Kidney (tissue), 14 donors: Measurements from ENCODE around the gene PPP1R12B. TPM values are rescaled to one million over a fixed set of nuclear protein-coding genes. Genes with fewer than 3 reads are reported as not detected.
"Not testable (repeated sequence)": the region's sequence is repeated elsewhere in the genome, so short reads cannot be mapped to it uniquely, and the experiment has no call there.

ENCODE experiments used
- DNase-seq, 5 donors: peaks; one replicate each; pipeline ENCODE4 v3.0.0-alpha.2; 2013 to 2020
- FAIRE-seq: peaks from 2 replicates; lab custom pipeline; 2012; peaks lifted over from hg19 to GRCh38; lab: Jason Lieb, UNC
- H3K27ac ChIP-seq, 2 donors: one replicate each; pipeline ENCODE4 v1.7.0; 2013; ENCODE audit warnings: low read depth in 2 of 2, low read length in 2 of 2, inconsistent platforms in 1 of 2
- H3K27me3 ChIP-seq: one replicate; pipeline ENCODE4 v1.7.1; 2013; ENCODE audit warnings: low read length, inconsistent platforms; ENCODE audit not compliant: control insufficient read depth, insufficient read depth
- H3K36me3 ChIP-seq, 3 donors: one replicate each; pipeline versions ENCODE4 v1.7.0 to v1.7.1; 2013; ENCODE audit warnings: low read length in 3 of 3, control low read depth in 1 of 3, inconsistent platforms in 1 of 3; ENCODE audit not compliant: insufficient read depth in 3 of 3, control insufficient read depth in 2 of 3
- H3K4me1 ChIP-seq, 3 donors: one replicate each; pipeline versions ENCODE4 v1.7.0 to v1.7.1; 2013; ENCODE audit warnings: low read length in 3 of 3, inconsistent platforms in 1 of 3, low read depth in 1 of 3; ENCODE audit not compliant: control insufficient read depth in 2 of 3, insufficient read depth in 2 of 3
- H3K4me3 ChIP-seq, 3 donors: one replicate each; pipeline versions ENCODE4 v1.7.0 to v1.8.1; 2013; ENCODE audit warnings: low read length in 3 of 3, control low read depth in 1 of 3, inconsistent platforms in 1 of 3
- H3K9ac ChIP-seq, 3 donors: one replicate each; pipeline versions ENCODE4 v1.7.0 to v1.7.1; 2013; ENCODE audit warnings: low read length in 3 of 3, control low read depth in 1 of 3, inconsistent platforms in 1 of 3
- H3K9me3 ChIP-seq, 3 donors: one replicate each; pipeline versions ENCODE4 v1.7.0 to v1.7.1; 2013; ENCODE audit warnings: low read length in 3 of 3, control low read depth in 1 of 3, inconsistent platforms in 1 of 3; ENCODE audit not compliant: control insufficient read depth in 2 of 3, insufficient read depth in 1 of 3
- intact Hi-C: fragments of 100-400 bp; cut with DNase I; formaldehyde crosslinking; loops from one replicate; pipeline ENCODE4 v1.11.1; 2022
- polyA plus RNA-seq: library from polyadenylated mRNA; stranded (reverse); fragments of 350-450 nt; fragmentation: Illumina TruSeq; extraction: RNeasy Lipid Tissue Mini Kit (QIAGEN cat#74804); gene quantifications from one replicate; pipeline ENCODE4 v1.2.3, GENCODE V29; 2014; ENCODE audit warnings: low read depth, low replicate concordance; ENCODE audit not compliant: insufficient read depth
- total RNA-seq: library from RNA; stranded (reverse); fragmentation: NEBNext Ultra II Directional; extraction: Animal tissue kit (Norgen Biotek cat#: 25700); gene quantifications from one replicate; pipeline ENCODE4 v1.2.1, GENCODE V29; 2021
- TF ChIP-seq, protein P1 (sequence below): IDR thresholded peaks from 3 replicates; pipeline ENCODE4 v1.5.1; 2012; ENCODE audit warnings: mild to moderate bottlenecking, moderate library complexity, borderline replicate concordance; ENCODE audit not compliant: insufficient read depth; ENCODE audit errors: extremely low read depth
- donor health status: control.
- donor health status: control.
- donor health status: control.
- donor health status: control.
- donor health status: control.
- donor health status: DM: yes; HTN: yes; CAD: no.
- donor health status: Normal renal cell carcinoma (clear cell type).

PPP1R12B gene
- total and polyA plus RNA-seq, 2 donors from 2014 or later = 5.7 to 40.0 TPM

DNA sequence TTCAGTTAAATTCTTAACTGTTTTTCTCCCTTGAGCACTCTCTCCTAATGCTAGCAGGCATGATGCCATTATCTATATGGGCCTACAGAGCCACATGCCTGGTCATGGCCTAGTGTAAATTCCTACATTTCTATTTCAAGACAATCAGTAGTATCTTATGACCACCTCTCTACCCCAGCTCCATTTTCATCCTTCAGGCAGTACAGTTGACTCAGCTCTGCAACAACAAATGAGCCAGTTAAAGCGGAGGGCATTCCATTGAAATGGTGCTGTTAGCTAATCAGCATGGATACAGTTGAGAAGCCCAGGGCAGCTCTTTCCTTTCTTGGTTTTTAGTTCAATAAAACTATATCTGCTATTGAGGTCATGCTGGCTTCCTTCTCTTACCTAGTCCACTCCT is 150.0 kb downstream of the PPP1R12B start:
- TF ChIP-seq, protein P1, sequence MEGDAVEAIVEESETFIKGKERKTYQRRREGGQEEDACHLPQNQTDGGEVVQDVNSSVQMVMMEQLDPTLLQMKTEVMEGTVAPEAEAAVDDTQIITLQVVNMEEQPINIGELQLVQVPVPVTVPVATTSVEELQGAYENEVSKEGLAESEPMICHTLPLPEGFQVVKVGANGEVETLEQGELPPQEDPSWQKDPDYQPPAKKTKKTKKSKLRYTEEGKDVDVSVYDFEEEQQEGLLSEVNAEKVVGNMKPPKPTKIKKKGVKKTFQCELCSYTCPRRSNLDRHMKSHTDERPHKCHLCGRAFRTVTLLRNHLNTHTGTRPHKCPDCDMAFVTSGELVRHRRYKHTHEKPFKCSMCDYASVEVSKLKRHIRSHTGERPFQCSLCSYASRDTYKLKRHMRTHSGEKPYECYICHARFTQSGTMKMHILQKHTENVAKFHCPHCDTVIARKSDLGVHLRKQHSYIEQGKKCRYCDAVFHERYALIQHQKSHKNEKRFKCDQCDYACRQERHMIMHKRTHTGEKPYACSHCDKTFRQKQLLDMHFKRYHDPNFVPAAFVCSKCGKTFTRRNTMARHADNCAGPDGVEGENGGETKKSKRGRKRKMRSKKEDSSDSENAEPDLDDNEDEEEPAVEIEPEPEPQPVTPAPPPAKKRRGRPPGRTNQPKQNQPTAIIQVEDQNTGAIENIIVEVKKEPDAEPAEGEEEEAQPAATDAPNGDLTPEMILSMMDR = no peak

DNA sequence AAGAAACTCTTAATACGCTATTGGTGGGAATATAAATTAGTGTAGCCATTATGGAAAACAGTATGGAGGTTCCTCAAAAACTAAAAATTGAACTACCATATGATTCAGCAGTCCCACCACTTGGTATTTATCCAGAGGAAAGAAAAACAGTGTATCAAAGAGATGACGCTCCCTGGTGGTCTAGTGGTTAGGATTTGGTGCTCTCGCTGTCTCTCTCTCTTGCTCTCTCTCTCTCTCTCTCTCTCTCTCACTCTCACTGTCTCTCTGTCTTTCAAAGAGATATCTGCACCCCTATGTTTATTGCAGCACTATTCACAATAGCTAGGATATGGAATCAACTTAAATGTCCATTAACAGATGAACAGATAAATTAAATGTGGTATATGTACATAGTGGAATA is 151.5 kb downstream of the PPP1R12B start:
- FAIRE-seq, intact Hi-C loops, H3K27ac ChIP-seq, H3K4me3 ChIP-seq, H3K4me1 ChIP-seq, H3K27me3 ChIP-seq, H3K9ac ChIP-seq, H3K9me3 ChIP-seq, DNase-seq: not testable (repeated sequence)
- peaks cover 0 to 10% (median 7%) of the 10 kb centered on the region in 3 donors for H3K36me3 ChIP-seq

More for the DNA sequence above, 150.0 kb downstream of the PPP1R12B start:
- Histone ChIP-seq H3K27ac (no peak overlapping the region), H3K9ac (no peak overlapping the region), H3K9me3 (no peaks in the 10 kb centered on the region), H3K27me3 (no peaks in the 10 kb centered on the region), H3K36me3 (peaks cover 0 to 10% (median 5%) of the 10 kb centered on the region in 3 donors), H3K4me3 (no peak overlapping the region), H3K4me1 (no peaks in the 10 kb centered on the region)
- intact Hi-C loops = no loop called here
- FAIRE-seq = no peak
- no peak for DNase-seq

DNA sequence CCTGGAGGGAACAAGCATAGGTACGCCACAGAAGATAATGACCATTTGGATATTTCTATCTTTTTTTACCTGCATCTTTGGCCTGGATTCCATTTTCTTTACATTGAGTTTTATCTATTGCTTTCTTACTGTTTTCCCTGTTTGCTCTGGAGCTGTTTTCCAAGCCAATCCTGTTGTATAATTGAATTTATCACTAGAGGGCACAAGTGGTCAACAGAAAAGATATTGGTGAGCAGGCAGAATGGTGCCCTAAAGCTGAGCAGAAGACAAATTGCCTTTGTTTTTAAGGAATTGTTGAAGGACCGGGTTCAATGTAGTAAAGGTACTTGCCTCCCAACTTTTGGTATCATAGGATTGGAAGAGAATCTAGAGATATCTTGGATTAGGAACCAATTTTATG is 152.8 kb downstream of the PPP1R12B start:
- Histone ChIP-seq H3K36me3 (peaks cover 0 to 4% (median 2%) of the 10 kb centered on the region in 3 donors), H3K27me3 (no peaks in the 10 kb centered on the region), H3K27ac (no peak overlapping the region), H3K9me3 (no peaks in the 10 kb centered on the region), H3K4me1 (no peaks in the 10 kb centered on the region), H3K4me3 (no peak overlapping the region), H3K9ac (no peak overlapping the region)
- DNase-seq (peak in 2 of 5 donors; percentile 55 to 72), FAIRE-seq (peak; percentile 47)
- TF ChIP-seq, protein P1 = peak; percentile 38
- intact Hi-C loops = no loop called here

DNA sequence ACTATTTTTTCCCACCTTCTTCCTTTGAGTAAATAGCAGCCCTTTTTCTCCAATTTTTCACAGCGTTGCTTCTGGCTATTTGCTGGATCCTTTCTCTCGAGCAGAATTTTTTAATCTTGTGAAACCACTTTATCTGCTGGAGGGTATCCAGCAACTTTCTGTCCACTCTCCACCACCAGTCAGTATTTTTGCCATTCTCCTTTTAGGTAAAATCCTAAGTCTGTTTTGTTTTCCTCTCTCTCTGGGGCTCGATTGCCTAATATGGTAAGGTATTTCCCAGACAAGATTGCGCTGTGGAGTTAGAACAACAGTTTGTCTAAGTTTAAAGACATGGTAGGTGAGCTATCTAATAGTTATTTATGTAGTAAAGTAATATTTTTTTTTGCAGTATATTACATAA is 156.9 kb downstream of the PPP1R12B start:
- Histone ChIP-seq H3K9ac (no peak overlapping the region), H3K4me3 (no peak overlapping the region), H3K27me3 (no peaks in the 10 kb centered on the region), H3K36me3 (peaks cover 0 to 4% (median 2%) of the 10 kb centered on the region in 3 donors), H3K4me1 (no peaks in the 10 kb centered on the region), H3K27ac (no peak overlapping the region), H3K9me3 (no peaks in the 10 kb centered on the region)
- FAIRE-seq = peak; percentile 19
- TF ChIP-seq, protein P1 = no peak
- DNase-seq = peak in 2 of 5 donors; percentile 26 to 65
- intact Hi-C loops = no loop called here

DNA sequence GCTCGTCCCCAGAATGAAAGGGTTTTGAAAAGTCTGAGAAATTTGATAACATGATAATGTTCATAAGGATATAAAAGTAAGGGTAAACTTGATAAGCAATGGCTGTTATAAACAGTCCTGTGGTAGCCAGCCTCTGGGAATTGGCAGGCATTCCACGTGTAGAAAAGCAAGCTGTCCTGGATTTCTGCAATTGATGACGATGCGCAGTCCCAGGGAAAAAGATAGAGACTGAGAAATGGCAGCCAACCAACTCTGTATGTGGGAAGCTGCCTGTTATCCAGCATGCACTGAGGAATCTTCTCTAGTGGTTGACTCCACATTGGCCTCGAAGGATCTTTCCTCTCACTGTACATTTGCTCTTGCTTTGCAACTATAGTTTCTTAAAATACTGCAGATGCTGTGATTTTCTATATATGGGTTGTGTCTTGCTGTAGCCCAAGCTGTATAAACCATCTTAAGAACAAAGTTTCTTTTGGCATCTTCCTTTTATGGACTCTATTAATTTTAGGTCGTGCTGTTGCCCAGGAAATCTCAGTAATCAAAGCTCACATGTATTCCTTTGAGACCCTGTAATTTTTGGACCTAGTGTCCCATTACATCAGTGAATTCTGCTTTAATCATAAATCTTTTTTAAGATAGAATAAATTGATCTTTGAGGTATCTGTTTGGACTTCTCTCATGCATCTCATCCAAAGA is 157.5 kb downstream of the PPP1R12B start:
- H3K4me1 ChIP-seq, intact Hi-C loops, H3K9me3 ChIP-seq, H3K27me3 ChIP-seq, H3K4me3 ChIP-seq, H3K9ac ChIP-seq, H3K36me3 ChIP-seq, FAIRE-seq, H3K27ac ChIP-seq: not testable (repeated sequence)
- peak in 2 of 5 donors; percentile 7 to 33 for DNase-seq

DNA sequence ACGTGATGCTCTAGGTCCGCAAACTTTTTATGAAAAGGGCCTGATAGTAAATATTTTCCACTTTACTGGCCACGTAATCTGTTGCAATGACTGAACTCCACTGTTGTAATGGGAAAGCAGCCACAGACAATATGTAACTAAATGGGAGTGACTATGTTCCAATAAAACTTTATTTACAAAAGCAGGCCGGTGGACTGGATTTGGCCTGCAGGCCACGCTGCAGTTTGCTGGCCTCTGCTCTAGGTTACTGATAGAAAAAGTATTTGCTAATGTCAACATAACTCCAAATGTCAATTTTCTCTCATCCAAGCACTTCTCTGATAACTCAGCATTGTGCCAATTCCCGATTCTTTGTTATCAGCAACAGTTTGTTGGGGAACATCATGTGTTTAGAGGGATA is 160.4 kb downstream of the PPP1R12B start:
- DNase-seq = peak in 1 of 5 donors; percentile 7
- H3K36me3 ChIP-seq, H3K4me3 ChIP-seq, H3K9ac ChIP-seq, intact Hi-C loops, FAIRE-seq, H3K9me3 ChIP-seq, H3K27me3 ChIP-seq, H3K4me1 ChIP-seq, H3K27ac ChIP-seq: not testable (repeated sequence)
